IPS-18c (cell line): ENCODE measurements around the gene NPAS1.

ENCODE experiments used
- H3K4me3 ChIP-seq: 2 replicates; pipeline ENCODE4 v1.7.0; 2013; ENCODE audit warnings: low read depth, mild to moderate bottlenecking, low read length, moderate library complexity; ENCODE audit not compliant: insufficient read depth
- H3K9me3 ChIP-seq: one replicate; pipeline ENCODE4 v1.6.1; 2013; ENCODE audit warnings: mild to moderate bottlenecking, low read length, moderate library complexity; ENCODE audit not compliant: control insufficient read depth, insufficient read depth

NPAS1 gene

GRCh38 chr19:46985542-46986415 is 33.9 kb upstream of the NPAS1 start:
- Histone ChIP-seq H3K4me3 (no peak overlapping the region), H3K9me3 (no peaks in the 10 kb centered on the region)

- no peak overlapping the region for H3K4me3 ChIP-seq
- H3K9me3 ChIP-seq: no peaks in the 10 kb centered on the region
Measured at GRCh38 chr19:46988614-46989230, 30.9 kb upstream of the NPAS1 start.

- Histone ChIP-seq H3K4me3 (no peak overlapping the region), H3K9me3 (no peaks in the 10 kb centered on the region)
Measured at GRCh38 chr19:46990991-46991676, 28.5 kb upstream of the NPAS1 start.

- Histone ChIP-seq H3K4me3 (no peak overlapping the region), H3K9me3 (no peaks in the 10 kb centered on the region)
Measured at GRCh38 chr19:46992699-46993535, 26.7 kb upstream of the NPAS1 start.

- Histone ChIP-seq H3K9me3 (no peaks in the 10 kb centered on the region), H3K4me3 (no peak overlapping the region)
Measured at GRCh38 chr19:46993622-46994021, 26.0 kb upstream of the NPAS1 start.

GRCh38 chr19:46994141-46994686 is 25.4 kb upstream of the NPAS1 start:
- Histone ChIP-seq H3K9me3 (no peaks in the 10 kb centered on the region), H3K4me3 (no peak overlapping the region)

GRCh38 chr19:46995492-46995891 is 24.1 kb upstream of the NPAS1 start:
- Histone ChIP-seq H3K9me3 (no peaks in the 10 kb centered on the region), H3K4me3 (no peak overlapping the region)

GRCh38 chr19:46998445-46999125 is 21.1 kb upstream of the NPAS1 start:
- Histone ChIP-seq H3K9me3 (no peaks in the 10 kb centered on the region), H3K4me3 (no peak overlapping the region)

- H3K9me3 ChIP-seq: no peaks in the 10 kb centered on the region
- H3K4me3 ChIP-seq: no peak overlapping the region
Measured at GRCh38 chr19:46999377-46999776, 20.3 kb upstream of the NPAS1 start.

GRCh38 chr19:46999878-47000277 is 19.8 kb upstream of the NPAS1 start:
- Histone ChIP-seq H3K9me3 (no peaks in the 10 kb centered on the region), H3K4me3 (no peak overlapping the region)

GRCh38 chr19:47000373-47000772 is 19.3 kb upstream of the NPAS1 start:
- Histone ChIP-seq H3K9me3 (no peaks in the 10 kb centered on the region), H3K4me3 (no peak overlapping the region)

- Histone ChIP-seq H3K9me3 (no peaks in the 10 kb centered on the region), H3K4me3 (no peak overlapping the region)
Measured at GRCh38 chr19:47001584-47001983, 18.1 kb upstream of the NPAS1 start.

- no peaks in the 10 kb centered on the region for H3K9me3 ChIP-seq
Measured at GRCh38 chr19:47002106-47002766, 17.4 kb upstream of the NPAS1 start.

GRCh38 chr19:47002853-47003610 is 16.6 kb upstream of the NPAS1 start:
- Histone ChIP-seq H3K9me3 (no peaks in the 10 kb centered on the region), H3K4me3 (no peak overlapping the region)

More at GRCh38 chr19:47002106-47002766, 17.4 kb upstream of the NPAS1 start:
- H3K4me3 ChIP-seq: no peak overlapping the region

- Histone ChIP-seq H3K4me3 (no peak overlapping the region), H3K9me3 (no peaks in the 10 kb centered on the region)
Measured at GRCh38 chr19:47003611-47004465, 15.8 kb upstream of the NPAS1 start.
